K562 (cell line): ENCODE results near the gene CRYBB1. TPM values are rescaled to one million over a fixed set of nuclear protein-coding genes. Genes with fewer than 3 reads are reported as not detected.

ENCODE experiments used
- ATAC-seq: fragments of 200-7000 bp; cut with Tn5 transposase; 3 replicates; pipeline ENCODE4 v1.9.1; 2020; ENCODE audit warnings: moderate library complexity
- BruUV-seq: library from RNA; stranded (reverse); fragments of 400-500 nt; replicated peaks from 2 replicates; lab custom pipeline; 2021; lab: Mats Ljungman, UMichigan
- CTCF ChIA-PET: fragments of 300-600 bp; formaldehyde crosslinking; extraction: SDS; loops from one replicate; lab custom pipeline; 2021; ENCODE audit warnings: low intra/inter-chr PET ratio; lab: Yijun Ruan, JAX
- POLR2A ChIA-PET: fragments of 300-600, 350-650 bp; sonication (Branson Sonifier 250); formaldehyde crosslinking; extraction: SDS; loops from one replicate; lab custom pipeline; 2021; ENCODE audit warnings: antibody characterized with exemption, inconsistent platforms; lab: Yijun Ruan, JAX
- DNase-seq, 4 experiments: peaks; one replicate each; pipeline versions ENCODE4 v3.0.0 to v3.0.0-alpha.2; 2011 to 2018; ENCODE audit warnings: low spot score in 3 of 4, mixed read lengths in 3 of 4; ENCODE audit errors: extremely low read depth in 1 of 4
- FAIRE-seq: peaks from 2 replicates; lab custom pipeline; 2011; peaks lifted over from hg19 to GRCh38; lab: Jason Lieb, UNC
- H2AFZ ChIP-seq: 2 replicates; pipeline ENCODE4 v1.6.0; 2011; ENCODE audit warnings: low read depth, low read length, control low read depth, inconsistent platforms
- H3K27ac ChIP-seq: fragments of 200-600 bp; 3 replicates; pipeline ENCODE4 v1.8.0; 2011; ENCODE audit warnings: low read depth, mild to moderate bottlenecking, control low read depth, inconsistent platforms, low read length, moderate library complexity, mixed read lengths; ENCODE audit errors: extremely low read depth
- H3K27me3 ChIP-seq, 2 experiments: fragments of 300-600 bp in 1 of 2; 2 replicates in 1 of 2; 3 replicates in 1 of 2; pipeline versions ENCODE4 v1.6.0 to v1.8.0; 2011; ENCODE audit warnings: inconsistent platforms in 2 of 2, low read length in 2 of 2, mild to moderate bottlenecking in 1 of 2, mixed read lengths in 1 of 2, moderate library complexity in 1 of 2; ENCODE audit not compliant: control insufficient read depth in 2 of 2, insufficient read depth in 2 of 2
- H3K36me3 ChIP-seq: fragments of 300-600 bp; 3 replicates; pipeline ENCODE4 v1.8.0; 2011; ENCODE audit warnings: mild to moderate bottlenecking, low read length, inconsistent platforms; ENCODE audit not compliant: control insufficient read depth, insufficient read depth
- H3K4me1 ChIP-seq, 2 experiments: fragments of 200-600 bp in 1 of 2; replicated peaks in 1 of 2; 2 replicates in 1 of 2; 3 replicates in 1 of 2; pipeline versions ENCODE4 v1.5.1 to v1.8.0; 2011; ENCODE audit warnings: inconsistent platforms in 2 of 2, low read length in 2 of 2, mild to moderate bottlenecking in 1 of 2, mixed read lengths in 1 of 2, moderate library complexity in 1 of 2; ENCODE audit not compliant: control insufficient read depth in 2 of 2, insufficient read depth in 2 of 2
- H3K4me2 ChIP-seq: 2 replicates; pipeline ENCODE4 v1.6.1; 2011; ENCODE audit warnings: low read length, control low read depth, inconsistent platforms, mixed read lengths; ENCODE audit not compliant: insufficient read depth
- H3K4me3 ChIP-seq: fragments of 200-600 bp; sonication (generic), shearing (Covaris generic); 2 replicates; pipeline ENCODE4 v1.5.1; 2016; ENCODE audit warnings: control low read depth, inconsistent platforms
- H3K79me2 ChIP-seq: fragments of 200-600 bp; 3 replicates; pipeline ENCODE4 v1.8.0; 2011; ENCODE audit warnings: low read length, inconsistent platforms; ENCODE audit not compliant: control insufficient read depth, insufficient read depth
- H3K9ac ChIP-seq, 2 experiments: 2 replicates each; pipeline versions ENCODE4 v1.6.0 to v1.6.1; 2011; ENCODE audit warnings: low read depth in 2 of 2, low read length in 2 of 2, control low read depth in 1 of 2, inconsistent platforms in 1 of 2, mild to moderate bottlenecking in 1 of 2, mixed read lengths in 1 of 2; ENCODE audit not compliant: insufficient read depth in 1 of 2
- H3K9me1 ChIP-seq: one replicate; pipeline ENCODE4 v1.6.0; 2011; ENCODE audit warnings: inconsistent platforms, mild to moderate bottlenecking, low read length, moderate library complexity; ENCODE audit not compliant: control insufficient read depth, insufficient read depth
- H3K9me3 ChIP-seq: replicated peaks from 2 replicates; pipeline ENCODE4 v1.5.1; 2011; ENCODE audit warnings: low read depth, low read length, inconsistent platforms; ENCODE audit not compliant: control insufficient read depth, insufficient read depth
- H4K20me1 ChIP-seq: replicated peaks from 2 replicates; pipeline ENCODE4 v1.6.1; 2011; ENCODE audit warnings: low read length, inconsistent platforms, mixed read lengths; ENCODE audit not compliant: control insufficient read depth, insufficient read depth
- CSDE1 ChIP-seq, 2 experiments: fragments of 450-650 bp; IDR thresholded peaks; 2 replicates each; pipeline ENCODE4 v1.6.1; 2016; ENCODE audit warnings: mild to moderate bottlenecking in 1 of 2
- FOXP1 ChIP-seq: sonication (generic); formaldehyde crosslinking; IDR thresholded peaks from 2 replicates; pipeline ENCODE4 v1.8.0; 2022; ENCODE audit warnings: mild to moderate bottlenecking, missing genetic modification reagents
- GTF2E2 ChIP-seq: fragments of 200-800 bp; sonication (Bioruptor generic); IDR thresholded peaks from 2 replicates; pipeline ENCODE4 v1.6.1; 2016; ENCODE audit warnings: missing genetic modification characterization, missing compliant biosample characterization
- KLF16 ChIP-seq: IDR thresholded peaks from 2 replicates; pipeline ENCODE4 v1.6.1; 2016; ENCODE audit warnings: antibody characterized with exemption
- MXI1 ChIP-seq: IDR thresholded peaks from 2 replicates; pipeline ENCODE4 v1.6.1; 2011; ENCODE audit warnings: low read depth, mild to moderate bottlenecking, improper control_type of control experiment, low read length
- RAD51 ChIP-seq: fragments of 450-650 bp; IDR thresholded peaks from 2 replicates; pipeline ENCODE4 v1.7.1; 2016; ENCODE audit warnings: low read depth, mild to moderate bottlenecking, borderline replicate concordance
- SIN3A ChIP-seq, 2 experiments: fragments of 150-350 bp in 1 of 2; IDR thresholded peaks; 2 replicates each; pipeline ENCODE4 v1.6.1; 2011 to 2016; ENCODE audit warnings: borderline replicate concordance in 2 of 2, low read depth in 2 of 2, low read length in 2 of 2, mild to moderate bottlenecking in 2 of 2, moderate library complexity in 2 of 2; ENCODE audit not compliant: control insufficient read depth in 1 of 2
- SIX5 ChIP-seq, 2 experiments: IDR thresholded peaks; 2 replicates each; pipeline ENCODE4 v1.6.1; 2011; ENCODE audit warnings: low read length in 2 of 2, borderline replicate concordance in 1 of 2, low read depth in 1 of 2, mild to moderate bottlenecking in 1 of 2, moderate library complexity in 1 of 2; ENCODE audit not compliant: insufficient read depth in 1 of 2
- SMARCB1 ChIP-seq: IDR thresholded peaks from 2 replicates; pipeline ENCODE4 v1.6.1; 2011; ENCODE audit warnings: improper control_type of control experiment, low read depth; ENCODE audit not compliant: insufficient read length
- TCF7L2 ChIP-seq: fragments of 150-350 bp; IDR thresholded peaks from 2 replicates; pipeline ENCODE4 v1.6.1; 2016; ENCODE audit warnings: low read depth, mild to moderate bottlenecking, low read length, moderate library complexity
- ZNF324 ChIP-seq: fragments of 250-450 bp; sonication (Bioruptor Pico); IDR thresholded peaks from 2 replicates; pipeline ENCODE4 v1.4.0; 2020; ENCODE audit warnings: mild to moderate bottlenecking
- WGBS: fragments of 100-300 bp; shearing (Covaris generic); methylation state at CpG from one replicate; pipeline ENCODE4 v1.1.6; 2016; ENCODE audit warnings: low coverage, mixed read lengths; ENCODE audit not compliant: insufficient coverage; ENCODE audit errors: missing lambda C conversion rate; 5-methylcytosine and 5-hydroxymethylcytosine counted together
- in situ Hi-C: fragments of 300-500 bp; cut with MboI; formaldehyde crosslinking; loops from 4 replicates; pipeline ENCODE4 v1.15.0; 2018; ENCODE audit warnings: inconsistent platforms, mixed read lengths
- intact Hi-C: fragments of 100-400 bp; cut with micrococcal nuclease; formaldehyde crosslinking; loops from 2 replicates; pipeline ENCODE4 v1.14.2; 2022
- polyA plus RNA-seq, 8 experiments: library from polyadenylated mRNA; depleted of rRNA in 4 of 8; stranded (reverse) in 5 of 8; unstranded in 3 of 8; fragments of >200 nt; fragmentation: Nextera tagmentation in 2 of 8; fragmentation: Illumina TruSeq in 1 of 8; extraction: Ambion mirVana in 2 of 8; extraction: Trizol in 1 of 8; gene quantifications; 2 replicates each; pipeline versions ENCODE4 v1.2.1 to v1.2.3, GENCODE V29; 2011 to 2014; ENCODE audit warnings: inconsistent platforms in 1 of 8, missing spikeins in 1 of 8
- total RNA-seq, 7 experiments: library from RNA; depleted of rRNA in 6 of 7; stranded (reverse); fragments of >200 nt in 6 of 7; fragmentation: Illumina TruSeq in 2 of 7; extraction: Trizol in 2 of 7; gene quantifications; 2 replicates each; pipeline versions ENCODE4 v1.2.1 to v1.2.3, GENCODE V29; 2011 to 2021; ENCODE audit warnings: low replicate concordance in 1 of 7
- TF ChIP-seq, protein P1 (sequence below): fragments of 450-650 bp; formaldehyde crosslinking; conservative IDR thresholded peaks from 2 replicates; pipeline ENCODE4 v1.4.0; 2022; ENCODE audit warnings: mild to moderate bottlenecking, missing genetic modification characterization

CRYBB1 gene
- total and polyA plus RNA-seq, 9 of the 15 experiments (the other 6 are each of a cell fraction or from before 2014, with no cell fraction given): 0.16 to 0.45 (median 0.33) TPM; not detected in 2

DNA sequence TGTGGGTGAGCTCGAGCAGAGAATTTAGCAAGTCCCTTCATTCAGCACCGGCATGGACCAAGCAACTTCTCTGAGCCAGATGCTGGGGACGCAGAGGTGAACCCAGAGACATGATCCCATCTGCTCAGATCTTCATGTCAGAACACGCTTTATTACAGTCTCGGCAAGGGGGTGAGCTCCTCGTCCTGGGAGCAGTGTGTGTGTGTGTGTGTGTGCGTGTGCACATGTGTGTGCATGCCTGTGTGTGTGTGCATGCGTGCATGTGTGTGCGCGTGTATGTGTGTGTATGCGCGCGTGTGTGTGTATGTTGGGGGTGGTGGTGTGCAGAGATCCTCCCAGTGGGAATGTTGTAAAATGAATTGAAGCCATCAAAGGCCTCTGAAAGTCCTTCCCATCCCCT, 49.3 kb upstream of the CRYBB1 start:
- Histone ChIP-seq H3K9ac (no peak overlapping the region; a peak in 1 of 4 replicates), H3K27ac (no peak overlapping the region), H3K4me2 (no peak overlapping the region), H3K4me3 (no peak overlapping the region), H3K79me2 (no peaks in the 10 kb centered on the region), H3K36me3 (no peaks in the 10 kb centered on the region), H3K27me3 (no peaks in the 10 kb centered on the region), H3K9me3 (no peaks in the 10 kb centered on the region), H3K9me1 (no peaks in the 10 kb centered on the region), H3K4me1 (peaks cover 4 to 15% of the 10 kb centered on the region in 2 experiments; a peak in 4 of 5 replicates), H4K20me1 (no peaks in the 10 kb centered on the region), H2AFZ (no peak overlapping the region)
- ChIA-PET POLR2A (no interaction called here), CTCF (no interaction called here)
- TF ChIP-seq KLF16: no peak
- BruUV-seq: no TSS peak
- no peak for FAIRE-seq
- WGBS: 63% methylated on average over 9 of the region's 13 CpGs
- DNase-seq: no peak
- in situ Hi-C loops (no loop called here), intact Hi-C loops (loop anchor here (5.0 kb wide), 1 partner anchor 270 kb away; no protein-coding TSS in a partner anchor)
- no peak for ATAC-seq

DNA sequence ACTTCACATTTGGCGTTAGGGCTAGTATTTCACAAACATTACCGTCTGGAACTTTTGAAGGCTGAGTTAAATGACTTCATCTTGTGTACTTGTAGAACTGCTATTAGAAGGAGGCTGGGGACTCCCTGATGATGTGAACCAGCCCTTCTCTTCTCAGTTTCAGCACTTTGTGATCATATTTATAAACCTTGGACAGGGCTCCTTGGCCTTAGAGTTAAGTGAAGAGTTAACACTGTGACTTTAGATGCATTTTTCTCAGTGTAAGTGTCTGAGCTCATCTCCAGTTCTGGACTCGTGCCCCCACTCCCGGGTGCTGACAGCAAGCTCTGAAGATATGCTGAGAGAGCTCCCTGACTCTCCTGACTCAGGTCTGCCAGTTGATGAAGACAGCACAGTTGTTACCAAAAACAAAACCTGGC, 48.0 kb upstream of the CRYBB1 start:
- Histone ChIP-seq H3K9me1 (no peaks in the 10 kb centered on the region), H3K36me3 (no peaks in the 10 kb centered on the region), H3K27me3 (no peaks in the 10 kb centered on the region; a peak in 1 of 5 replicates), H3K4me2 (no peak overlapping the region), H3K4me1 (peaks cover 4 to 6% of the 10 kb centered on the region in 2 experiments; a peak in 4 of 5 replicates), H3K9me3 (no peaks in the 10 kb centered on the region), H3K79me2 (no peaks in the 10 kb centered on the region), H3K9ac (no peak overlapping the region; a peak in 1 of 4 replicates), H3K27ac (no peak overlapping the region), H2AFZ (no peak overlapping the region), H3K4me3 (no peak overlapping the region), H4K20me1 (no peaks in the 10 kb centered on the region)
- no TSS peak for BruUV-seq
- POLR2A ChIA-PET: interaction anchor here (0.6 kb wide), 1 partner anchor 1139 kb away, joined by 4 read pairs; no protein-coding TSS in a partner anchor
- intact Hi-C loops: loop anchor here (5.0 kb wide), 1 partner anchor 269 kb away; no protein-coding TSS in a partner anchor
- ATAC-seq: no peak
- no peak for FAIRE-seq
- in situ Hi-C loops: no loop called here
- TF ChIP-seq, protein P1, sequence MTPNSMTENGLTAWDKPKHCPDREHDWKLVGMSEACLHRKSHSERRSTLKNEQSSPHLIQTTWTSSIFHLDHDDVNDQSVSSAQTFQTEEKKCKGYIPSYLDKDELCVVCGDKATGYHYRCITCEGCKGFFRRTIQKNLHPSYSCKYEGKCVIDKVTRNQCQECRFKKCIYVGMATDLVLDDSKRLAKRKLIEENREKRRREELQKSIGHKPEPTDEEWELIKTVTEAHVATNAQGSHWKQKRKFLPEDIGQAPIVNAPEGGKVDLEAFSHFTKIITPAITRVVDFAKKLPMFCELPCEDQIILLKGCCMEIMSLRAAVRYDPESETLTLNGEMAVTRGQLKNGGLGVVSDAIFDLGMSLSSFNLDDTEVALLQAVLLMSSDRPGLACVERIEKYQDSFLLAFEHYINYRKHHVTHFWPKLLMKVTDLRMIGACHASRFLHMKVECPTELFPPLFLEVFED (CRISPR knock-in tag): no peak
- TF ChIP-seq MXI1 (no peak), RAD51 (no peak), SIN3A (IDR thresholded peaks at IDR 0.05; ENCODE audit: borderline replicate concordance in 2 of 2, control insufficient read depth in 1 of 2, low read depth in 2 of 2, low read length in 2 of 2) (no peak), GTF2E2 (tag) (no peak), CSDE1 (IDR thresholded peaks at IDR 0.05) (no peak), SIX5 (IDR thresholded peaks at IDR 0.05; ENCODE audit: borderline replicate concordance in 1 of 2, insufficient read depth in 1 of 2, low read depth in 1 of 2, low read length in 2 of 2) (no peak), SMARCB1 (no peak), FOXP1 (CRISPR knock-in tag) (no peak), TCF7L2 (no peak), ZNF324 (CRISPR knock-in tag) (no peak)
- CTCF ChIA-PET: interaction anchor here (1.0 kb wide), 1 partner anchor 162 kb away, joined by 5 read pairs; no protein-coding TSS in a partner anchor
- DNase-seq: no peak
- WGBS: 4% methylated on average over 4 of the region's 4 CpGs
